DND-41 (cell line): ENCODE measurements around the gene MEI1.

ENCODE experiments used
- ATAC-seq: fragments of 200-7000 bp; cut with Tn5 transposase; 3 replicates; pipeline ENCODE4 v1.9.1; 2021; ENCODE audit warnings: low read depth; ENCODE audit not compliant: insufficient read depth
- DNase-seq: peaks from one replicate; pipeline ENCODE4 v3.0.0-alpha.2; 2020
- H2AFZ ChIP-seq: 2 replicates; pipeline ENCODE4 v1.6.0; 2012; ENCODE audit warnings: low read depth, low read length
- H3K27ac ChIP-seq: 2 replicates; pipeline ENCODE4 v1.5.1; 2012; ENCODE audit warnings: low read length, inconsistent platforms
- H3K27me3 ChIP-seq: fragments of 200-600 bp; sonication (generic); 2 replicates; pipeline ENCODE4 v1.6.0; 2012; ENCODE audit warnings: low read length, mild to moderate bottlenecking, inconsistent platforms; ENCODE audit not compliant: insufficient read depth, poor library complexity
- H3K36me3 ChIP-seq: 2 replicates; pipeline ENCODE4 v1.5.1; 2012; ENCODE audit warnings: low read length, inconsistent platforms; ENCODE audit not compliant: insufficient read depth
- H3K4me1 ChIP-seq: 2 replicates; pipeline ENCODE4 v1.5.1; 2012; ENCODE audit warnings: mild to moderate bottlenecking, low read length; ENCODE audit not compliant: insufficient read depth
- H3K4me2 ChIP-seq: 2 replicates; pipeline ENCODE4 v1.6.0; 2012; ENCODE audit warnings: mild to moderate bottlenecking, moderate library complexity, low read length, inconsistent platforms; ENCODE audit not compliant: insufficient read depth
- H3K4me3 ChIP-seq, 2 experiments: fragments of 200-600 bp in 1 of 2; shearing (Covaris generic) in 1 of 2; 2 replicates each; pipeline ENCODE4 v1.5.1; 2012 to 2016; ENCODE audit warnings: inconsistent platforms in 2 of 2, low read length in 2 of 2, mild to moderate bottlenecking in 2 of 2, low read depth in 1 of 2, moderate library complexity in 1 of 2
- H3K79me2 ChIP-seq: 2 replicates; pipeline ENCODE4 v1.6.0; 2012; ENCODE audit warnings: low read length, inconsistent platforms; ENCODE audit not compliant: insufficient read depth
- H3K9ac ChIP-seq: 2 replicates; pipeline ENCODE4 v1.6.0; 2012; ENCODE audit warnings: low read depth, mild to moderate bottlenecking, inconsistent platforms, low read length, moderate library complexity
- H3K9me3 ChIP-seq: 2 replicates; pipeline ENCODE4 v1.5.1; 2012; ENCODE audit warnings: low read length, moderate library complexity, mild to moderate bottlenecking, inconsistent platforms; ENCODE audit not compliant: insufficient read depth, severe bottlenecking
- H4K20me1 ChIP-seq: 2 replicates; pipeline ENCODE4 v1.6.0; 2012; ENCODE audit warnings: low read length; ENCODE audit not compliant: insufficient read depth
- CTCF ChIP-seq: IDR thresholded peaks from 2 replicates; pipeline ENCODE4 v1.5.1; 2012; ENCODE audit warnings: borderline replicate concordance, low read length, moderate library complexity, mild to moderate bottlenecking; ENCODE audit not compliant: poor library complexity, severe bottlenecking; ENCODE audit errors: extremely low read depth
- EZH2 ChIP-seq: IDR thresholded peaks from 3 replicates; pipeline ENCODE4 v1.6.1; 2012; ENCODE audit warnings: borderline replicate concordance, low read depth, mild to moderate bottlenecking, moderate library complexity, low read length, inconsistent platforms; ENCODE audit not compliant: severe bottlenecking

Gene MEI1

DNA sequence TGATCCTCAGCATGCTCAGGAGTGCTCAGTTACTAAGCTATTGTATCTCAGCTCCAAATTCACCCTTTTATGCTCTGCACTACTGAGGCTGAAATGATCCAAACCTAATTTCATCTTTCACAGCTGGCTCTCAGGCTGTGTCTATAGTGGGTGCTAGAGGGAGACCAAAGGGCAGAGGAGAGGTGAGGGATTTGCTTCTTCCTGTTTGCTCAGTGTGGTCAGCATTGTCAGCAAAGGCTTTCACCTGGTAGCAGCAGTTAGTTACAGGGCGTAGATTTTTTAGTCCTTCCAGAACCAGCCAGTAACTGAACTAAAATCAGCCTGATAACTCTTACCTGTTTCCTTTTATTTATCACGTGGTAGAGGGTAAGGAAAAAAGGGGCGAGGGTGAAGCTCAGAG is 45.0 kb upstream of the MEI1 start:
- Histone ChIP-seq H3K4me2 (no peak overlapping the region), H2AFZ (no peak overlapping the region), H3K79me2 (peaks cover 8% of the 10 kb centered on the region; the same call in 1 of the 2 replicates), H3K27ac (no peak overlapping the region), H3K4me3 (no peak overlapping the region), H3K9me3 (no peaks in the 10 kb centered on the region), H3K36me3 (peaks cover 95% of the 10 kb centered on the region), H3K4me1 (no peaks in the 10 kb centered on the region), H4K20me1 (peaks cover 3% of the 10 kb centered on the region; the same call in 1 of the 2 replicates), H3K27me3 (no peaks in the 10 kb centered on the region), H3K9ac (no peak overlapping the region)
- no peak for TF ChIP-seq CTCF
- TF ChIP-seq EZH2: no peak
- DNase-seq: no peak
- no peak for ATAC-seq

GRCh38 chr22:41656556-41656955 is 42.7 kb upstream of the MEI1 start:
- Histone ChIP-seq H4K20me1 (peaks cover 3% of the 10 kb centered on the region; the same call in 1 of the 2 replicates), H3K9me3 (no peaks in the 10 kb centered on the region), H3K9ac (no peak overlapping the region), H2AFZ (no peak overlapping the region), H3K36me3 (peaks cover 96% of the 10 kb centered on the region), H3K4me3 (no peak overlapping the region), H3K4me2 (no peak overlapping the region), H3K27me3 (no peaks in the 10 kb centered on the region), H3K79me2 (0 out of 2 replicates have a peak, but pooled peaks cover 5% of the 10 kb centered on the region), H3K27ac (no peak overlapping the region), H3K4me1 (no peaks in the 10 kb centered on the region)
- DNase-seq (no peak), ATAC-seq (no peak)
- TF ChIP-seq CTCF (no peak), EZH2 (no peak)

DNA sequence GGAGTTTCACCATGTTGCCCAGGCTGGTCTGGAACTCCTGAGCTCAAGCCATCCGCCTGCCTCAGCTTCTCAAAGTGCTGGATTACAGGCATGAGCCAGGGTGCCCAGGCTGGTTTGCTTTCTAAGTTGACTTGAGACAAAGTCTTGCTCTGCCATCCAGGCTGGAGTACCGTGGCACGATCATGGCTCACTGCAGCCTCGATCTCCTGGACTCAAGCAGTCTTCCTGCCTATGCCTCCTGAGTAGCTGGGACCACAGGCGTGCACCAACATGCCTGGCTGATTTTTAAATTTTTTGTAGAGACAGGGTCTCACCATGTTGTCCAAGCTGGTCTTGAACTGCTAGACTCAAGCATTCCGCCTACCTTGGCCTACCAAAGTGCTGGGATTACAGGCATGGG is 41.6 kb upstream of the MEI1 start:
- Histone ChIP-seq H3K9ac (no peak overlapping the region), H4K20me1 (peaks cover 3% of the 10 kb centered on the region; the same call in 1 of the 2 replicates), H3K4me1 (no peaks in the 10 kb centered on the region), H3K79me2 (0 out of 2 replicates have a peak, but pooled peaks cover 3% of the 10 kb centered on the region), H3K27me3 (no peaks in the 10 kb centered on the region), H3K4me2 (no peak overlapping the region), H3K9me3 (no peaks in the 10 kb centered on the region), H3K36me3 (peaks cover 96% of the 10 kb centered on the region), H2AFZ (no peak overlapping the region), H3K4me3 (no peak overlapping the region), H3K27ac (no peak overlapping the region)
- no peak for TF ChIP-seq CTCF
- no peak for TF ChIP-seq EZH2
- ATAC-seq (no peak), DNase-seq (no peak)

DNA sequence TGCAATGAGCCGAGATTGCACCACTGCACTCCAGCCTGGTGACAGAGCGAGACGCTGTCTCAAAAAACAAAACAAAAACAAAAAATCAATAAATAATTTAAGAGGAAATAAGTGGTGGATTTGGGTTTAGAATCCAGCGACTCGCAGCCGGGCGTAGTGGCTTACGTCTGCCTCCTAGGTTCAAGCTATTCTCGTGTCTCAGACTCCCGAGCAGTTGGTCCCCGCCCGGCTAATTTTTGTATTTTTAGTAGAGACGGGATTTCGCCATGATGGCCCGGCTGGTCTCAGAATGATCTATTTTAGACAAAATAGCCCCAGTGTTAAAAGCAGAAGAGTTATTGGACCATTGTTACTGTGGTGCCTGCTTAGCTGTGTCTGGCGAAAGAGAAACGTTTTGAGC is 40.4 kb upstream of the MEI1 start:
- no peaks in the 10 kb centered on the region for H3K79me2 ChIP-seq
- H3K27me3 ChIP-seq: no peaks in the 10 kb centered on the region
- H3K4me1 ChIP-seq: no peaks in the 10 kb centered on the region
- H2AFZ ChIP-seq: no peak overlapping the region
- H3K27ac ChIP-seq: no peak overlapping the region
- ATAC-seq: no peak
- TF ChIP-seq CTCF: no peak
- TF ChIP-seq EZH2: no peak
- DNase-seq: no peak
- H3K36me3 ChIP-seq: peaks cover 96% of the 10 kb centered on the region
- no peaks in the 10 kb centered on the region for H3K9me3 ChIP-seq
- no peak overlapping the region for H3K9ac ChIP-seq
- no peak overlapping the region for H3K4me2 ChIP-seq
- H4K20me1 ChIP-seq: peaks cover 3% of the 10 kb centered on the region; the same call in 1 of the 2 replicates
- no peak overlapping the region for H3K4me3 ChIP-seq
